Measurements from ENCODE around the gene LCT.
"Not testable (repeated sequence)": the region's sequence is repeated elsewhere in the genome, so short reads cannot be mapped to it uniquely, and the experiment has no call there.

Gene LCT

DNA sequence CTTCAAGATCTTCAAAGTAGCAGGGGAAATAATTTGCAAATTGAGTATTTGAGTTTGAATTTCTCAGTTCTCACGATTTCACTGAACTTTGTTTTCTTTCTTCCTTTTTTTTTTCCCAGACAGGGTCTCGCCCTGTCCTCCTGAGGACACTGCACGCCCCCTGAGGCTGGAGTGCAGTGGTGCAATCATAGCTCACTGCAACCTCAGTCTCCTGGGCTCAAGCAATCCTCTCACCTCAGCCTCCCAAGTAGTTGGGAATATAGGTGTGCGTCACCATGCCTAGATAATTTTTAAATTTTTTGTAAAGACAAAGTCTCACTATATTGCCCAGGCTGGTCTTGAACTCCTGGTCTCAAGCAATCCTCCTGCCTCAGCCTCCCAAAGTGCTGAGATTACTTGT, 41.3 kb downstream of the LCT start:
- POLR2A ChIA-PET: interaction anchor here (0.6 kb wide), 1 partner anchor 350 kb away, joined by 5 read pairs; no protein-coding TSS in a partner anchor
- H3K4me3 ChIP-seq (ENCODE audit: control insufficient read depth in 1 of 7, extremely low read depth in 1 of 7, insufficient read depth in 4 of 7, low read depth in 2 of 7, low read length in 6 of 7); H3K36me3 ChIP-seq (ENCODE audit: control insufficient read depth in 4 of 4, insufficient read depth in 4 of 4, low read length in 3 of 4); H3K27ac ChIP-seq (ENCODE audit: insufficient read depth in 1 of 2, low read depth in 1 of 2, low read length in 2 of 2, poor library complexity in 1 of 2, severe bottlenecking in 2 of 2); H3K9me3 ChIP-seq (ENCODE audit: control extremely low read depth in 1 of 5, control insufficient read depth in 4 of 5, insufficient read depth in 2 of 5, low read depth in 1 of 5, low read length in 4 of 5); H3K27me3 ChIP-seq (replicated peaks in 2 of 5; ENCODE audit: control insufficient read depth in 4 of 5, insufficient read depth in 5 of 5, low read length in 4 of 5): not testable (repeated sequence)
- CTCF ChIA-PET: interaction anchor here (1.0 to 5.1 kb wide), 5 partner anchors 9 to 50 kb away, joined by 3 to 35 read pairs (median 4); no protein-coding TSS in a partner anchor
- 90% methylated on average over 3 of the region's 4 CpGs for WGBS (ENCODE audit: insufficient coverage)
- DNase-seq: peak in 1 of 3 donors; percentile 29
- peaks cover 0 to 44% (median 32%) of the 10 kb centered on the region in 4 experiments for H3K4me1 ChIP-seq (ENCODE audit: control extremely low read depth in 1 of 4, control insufficient read depth in 4 of 4, insufficient read depth in 4 of 4, low read length in 3 of 4)

- H3K27me3 ChIP-seq (replicated peaks in 2 of 5; ENCODE audit: control insufficient read depth in 4 of 5, insufficient read depth in 5 of 5, low read length in 4 of 5): no peaks in the 10 kb centered on the region
- H3K36me3 ChIP-seq (ENCODE audit: control insufficient read depth in 4 of 4, insufficient read depth in 4 of 4, low read length in 3 of 4): peaks cover 6 to 27% (median 13%) of the 10 kb centered on the region in 4 experiments
- WGBS (ENCODE audit: insufficient coverage): 97% methylated on average over 6 of the region's 7 CpGs
- DNase-seq: peak in 1 of 3 donors; percentile 30
- no peak overlapping the region for H3K27ac ChIP-seq (ENCODE audit: insufficient read depth in 1 of 2, low read depth in 1 of 2, low read length in 2 of 2, poor library complexity in 1 of 2, severe bottlenecking in 2 of 2)
- CTCF ChIA-PET: interaction anchor here (0.8 to 2.5 kb wide), 3 partner anchors 9 to 591 kb away, joined by 3 to 9 read pairs (median 4); no protein-coding TSS in a partner anchor
- H3K4me3 ChIP-seq (ENCODE audit: control insufficient read depth in 1 of 7, extremely low read depth in 1 of 7, insufficient read depth in 4 of 7, low read depth in 2 of 7, low read length in 6 of 7): no peak overlapping the region
- POLR2A ChIA-PET: interaction anchor here (1.1 kb wide), 1 partner anchor 13 kb away, joined by 4 read pairs; no protein-coding TSS in a partner anchor
- no peaks in the 10 kb centered on the region for H3K9me3 ChIP-seq (ENCODE audit: control extremely low read depth in 1 of 5, control insufficient read depth in 4 of 5, insufficient read depth in 2 of 5, low read depth in 1 of 5, low read length in 4 of 5)
- H3K4me1 ChIP-seq (ENCODE audit: control extremely low read depth in 1 of 4, control insufficient read depth in 4 of 4, insufficient read depth in 4 of 4, low read length in 3 of 4): peaks cover 0 to 32% (median 21%) of the 10 kb centered on the region in 4 experiments
These were observed 44.4 kb downstream of the LCT start for GRCh38 chr2:135792401-135793150.

GRCh38 chr2:135791418-135792190, 45.4 kb downstream of the LCT start:
- DNase-seq: no peak
- Histone ChIP-seq H3K27ac (ENCODE audit: insufficient read depth in 1 of 2, low read depth in 1 of 2, low read length in 2 of 2, poor library complexity in 1 of 2, severe bottlenecking in 2 of 2) (no peak overlapping the region), H3K9me3 (ENCODE audit: control extremely low read depth in 1 of 5, control insufficient read depth in 4 of 5, insufficient read depth in 2 of 5, low read depth in 1 of 5, low read length in 4 of 5) (no peaks in the 10 kb centered on the region), H3K36me3 (ENCODE audit: control insufficient read depth in 4 of 4, insufficient read depth in 4 of 4, low read length in 3 of 4) (peaks cover 6 to 35% (median 17%) of the 10 kb centered on the region in 4 experiments), H3K4me3 (ENCODE audit: control insufficient read depth in 1 of 7, extremely low read depth in 1 of 7, insufficient read depth in 4 of 7, low read depth in 2 of 7, low read length in 6 of 7) (no peak overlapping the region), H3K4me1 (ENCODE audit: control extremely low read depth in 1 of 4, control insufficient read depth in 4 of 4, insufficient read depth in 4 of 4, low read length in 3 of 4) (peaks cover 0 to 32% (median 19%) of the 10 kb centered on the region in 4 experiments), H3K27me3 (replicated peaks in 2 of 5; ENCODE audit: control insufficient read depth in 4 of 5, insufficient read depth in 5 of 5, low read length in 4 of 5) (no peaks in the 10 kb centered on the region)
- WGBS (ENCODE audit: insufficient coverage): 100% methylated on average over 1 of the region's 2 CpGs
- ChIA-PET CTCF (interaction anchor here (0.8 to 2.5 kb wide), 4 partner anchors 8 to 592 kb away, joined by 3 to 9 read pairs (median 4); no protein-coding TSS in a partner anchor), POLR2A (interaction anchor here (1.1 kb wide), 1 partner anchor 12 kb away, joined by 4 read pairs; no protein-coding TSS in a partner anchor)

DNA sequence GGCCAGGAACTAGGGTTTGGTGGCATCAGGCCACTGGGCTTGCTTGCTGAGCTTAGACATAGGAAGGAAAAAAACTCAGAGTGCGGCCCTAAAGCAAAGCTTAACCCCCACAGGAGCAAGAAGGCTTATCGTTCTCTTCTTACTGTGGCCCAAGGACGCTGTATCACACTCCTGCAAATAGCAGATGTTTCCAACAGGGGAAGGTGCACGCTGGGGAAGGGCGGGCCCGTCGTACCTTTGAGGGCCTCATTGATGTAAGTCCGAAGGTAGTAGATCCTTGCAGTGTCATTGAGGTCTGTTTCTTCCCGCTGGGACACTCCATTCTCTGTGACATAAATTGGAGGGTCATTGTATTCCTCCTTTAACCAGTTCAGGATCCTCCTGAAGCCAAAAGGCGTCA, 46.6 kb downstream of the LCT start:
- POLR2A ChIA-PET: no interaction called here
- WGBS (ENCODE audit: insufficient coverage): 94% methylated on average over 8 of the region's 10 CpGs

DNA sequence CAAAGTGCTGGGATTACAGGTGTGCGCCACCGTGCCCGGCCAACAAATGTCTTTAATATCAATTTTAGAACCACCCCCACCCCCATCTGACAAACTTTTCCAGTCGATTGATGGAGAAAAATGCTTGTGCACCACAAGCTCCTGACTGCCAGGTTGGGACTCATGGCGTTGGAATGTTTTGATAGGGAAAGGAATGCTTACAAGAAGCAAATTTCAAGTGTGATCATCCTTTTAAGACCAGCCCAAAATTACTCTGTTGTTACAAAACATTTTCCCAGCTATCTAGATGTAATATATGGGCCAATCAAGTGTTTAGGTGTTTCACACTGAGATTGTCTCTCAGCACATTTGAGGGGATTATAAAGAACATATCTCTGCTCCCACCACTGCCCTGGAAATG, 50.2 kb downstream of the LCT start:
- Histone ChIP-seq H3K4me3 (ENCODE audit: control insufficient read depth in 1 of 7, extremely low read depth in 1 of 7, insufficient read depth in 4 of 7, low read depth in 2 of 7, low read length in 6 of 7) (no peak overlapping the region), H3K9me3 (ENCODE audit: control extremely low read depth in 1 of 5, control insufficient read depth in 4 of 5, insufficient read depth in 2 of 5, low read depth in 1 of 5, low read length in 4 of 5) (peaks cover 0 to 3% (median 0%) of the 10 kb centered on the region in 5 experiments), H3K36me3 (ENCODE audit: control insufficient read depth in 4 of 4, insufficient read depth in 4 of 4, low read length in 3 of 4) (peaks cover 16 to 68% (median 48%) of the 10 kb centered on the region in 4 experiments), H3K27ac (ENCODE audit: insufficient read depth in 1 of 2, low read depth in 1 of 2, low read length in 2 of 2, poor library complexity in 1 of 2, severe bottlenecking in 2 of 2) (no peak overlapping the region), H3K27me3 (replicated peaks in 2 of 5; ENCODE audit: control insufficient read depth in 4 of 5, insufficient read depth in 5 of 5, low read length in 4 of 5) (no peaks in the 10 kb centered on the region), H3K4me1 (ENCODE audit: control extremely low read depth in 1 of 4, control insufficient read depth in 4 of 4, insufficient read depth in 4 of 4, low read length in 3 of 4) (peaks cover 0 to 4% (median 0%) of the 10 kb centered on the region in 4 experiments)
- no peak for DNase-seq
- 70% methylated on average over 2 of the region's 5 CpGs for WGBS (ENCODE audit: insufficient coverage)
- ChIA-PET POLR2A (no interaction called here), CTCF (interaction anchor here (4.1 kb wide), 1 partner anchor 10 kb away, joined by 28 read pairs; no protein-coding TSS in a partner anchor)

More for the DNA sequence above, 46.6 kb downstream of the LCT start:
- Histone ChIP-seq H3K27me3 (replicated peaks in 2 of 5; ENCODE audit: control insufficient read depth in 4 of 5, insufficient read depth in 5 of 5, low read length in 4 of 5) (no peaks in the 10 kb centered on the region), H3K36me3 (ENCODE audit: control insufficient read depth in 4 of 4, insufficient read depth in 4 of 4, low read length in 3 of 4) (peaks cover 11 to 40% (median 23%) of the 10 kb centered on the region in 4 experiments), H3K9me3 (ENCODE audit: control extremely low read depth in 1 of 5, control insufficient read depth in 4 of 5, insufficient read depth in 2 of 5, low read depth in 1 of 5, low read length in 4 of 5) (peaks cover 0 to 3% (median 0%) of the 10 kb centered on the region in 5 experiments), H3K4me3 (ENCODE audit: control insufficient read depth in 1 of 7, extremely low read depth in 1 of 7, insufficient read depth in 4 of 7, low read depth in 2 of 7, low read length in 6 of 7) (no peak overlapping the region), H3K27ac (ENCODE audit: insufficient read depth in 1 of 2, low read depth in 1 of 2, low read length in 2 of 2, poor library complexity in 1 of 2, severe bottlenecking in 2 of 2) (no peak overlapping the region), H3K4me1 (ENCODE audit: control extremely low read depth in 1 of 4, control insufficient read depth in 4 of 4, insufficient read depth in 4 of 4, low read length in 3 of 4) (peaks cover 0 to 32% (median 19%) of the 10 kb centered on the region in 4 experiments)
- DNase-seq: no peak
- CTCF ChIA-PET: interaction anchor here (0.6 to 2.5 kb wide), 3 partner anchors 7 to 39 kb away, joined by 3 to 9 read pairs (median 3); no protein-coding TSS in a partner anchor

DNA sequence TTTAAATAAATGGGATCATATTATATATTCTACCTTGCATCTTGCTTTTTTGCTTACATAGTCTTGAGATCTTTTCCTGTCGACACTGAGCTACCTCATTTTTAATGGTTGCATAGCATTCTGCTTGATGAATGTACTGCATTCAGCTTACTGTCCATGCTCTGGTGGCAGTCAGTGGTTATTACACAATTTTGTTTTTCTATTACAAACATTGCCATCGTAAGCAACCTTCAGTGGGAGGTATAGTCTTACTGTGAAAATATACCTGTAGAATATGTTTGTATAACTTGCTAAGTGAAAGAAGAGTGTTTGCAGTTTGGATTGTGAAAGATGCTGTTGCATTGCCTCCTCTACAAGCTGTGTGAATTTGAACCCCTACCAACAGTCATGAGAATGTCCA, 52.0 kb downstream of the LCT start:
- Histone ChIP-seq H3K4me3 (ENCODE audit: control insufficient read depth in 1 of 7, extremely low read depth in 1 of 7, insufficient read depth in 4 of 7, low read depth in 2 of 7, low read length in 6 of 7) (no peak overlapping the region), H3K27ac (ENCODE audit: insufficient read depth in 1 of 2, low read depth in 1 of 2, low read length in 2 of 2, poor library complexity in 1 of 2, severe bottlenecking in 2 of 2) (no peak overlapping the region), H3K9me3 (ENCODE audit: control extremely low read depth in 1 of 5, control insufficient read depth in 4 of 5, insufficient read depth in 2 of 5, low read depth in 1 of 5, low read length in 4 of 5) (peaks cover 0 to 3% (median 0%) of the 10 kb centered on the region in 5 experiments), H3K36me3 (ENCODE audit: control insufficient read depth in 4 of 4, insufficient read depth in 4 of 4, low read length in 3 of 4) (peaks cover 27 to 81% (median 60%) of the 10 kb centered on the region in 4 experiments), H3K27me3 (replicated peaks in 2 of 5; ENCODE audit: control insufficient read depth in 4 of 5, insufficient read depth in 5 of 5, low read length in 4 of 5) (no peaks in the 10 kb centered on the region), H3K4me1 (ENCODE audit: control extremely low read depth in 1 of 4, control insufficient read depth in 4 of 4, insufficient read depth in 4 of 4, low read length in 3 of 4) (no peaks in the 10 kb centered on the region)
- ChIA-PET POLR2A (no interaction called here), CTCF (interaction anchor here (0.9 to 4.1 kb wide), 4 partner anchors 7 to 42 kb away, joined by 3 to 28 read pairs (median 6); no protein-coding TSS in a partner anchor)
- DNase-seq: peak; percentile 13 to 38 (median 30)
- WGBS (ENCODE audit: insufficient coverage): 100% methylated on average over 1 of the region's 2 CpGs

Measured in common myeloid progenitor, CD34-positive (primary cell).